Measurements from ENCODE around the gene ADAT3.

Gene ADAT3

DNA sequence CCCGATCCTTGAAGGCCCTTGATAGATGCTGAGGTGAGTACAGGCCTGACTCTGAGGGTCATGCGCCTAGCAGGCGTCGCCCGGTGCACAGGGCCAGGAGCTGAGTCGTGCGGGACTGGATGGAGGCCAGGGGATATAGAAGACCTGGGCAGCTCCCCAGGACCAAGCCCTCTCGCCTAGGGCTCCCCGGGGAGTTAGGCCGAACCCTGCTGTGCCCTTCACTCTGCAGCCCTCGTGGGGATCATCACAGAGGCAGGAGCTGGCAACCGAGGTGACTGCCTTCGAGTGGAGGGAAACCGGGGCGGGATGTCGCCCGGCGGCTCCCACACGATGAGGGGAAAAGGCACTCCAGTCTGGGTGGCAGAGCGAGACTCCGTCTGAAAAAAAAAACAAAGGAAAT is 47.4 kb downstream of the ADAT3 start:
- Histone ChIP-seq H3K9ac (ENCODE audit: low read length) (no peak overlapping the region), H2AFZ (ENCODE audit: low read length) (no peak overlapping the region), H4K20me1 (ENCODE audit: insufficient read depth, low read length) (peaks cover 23% of the 10 kb centered on the region), H3K9me2 (replicated peaks; ENCODE audit: insufficient read depth, low read length) (no peaks in the 10 kb centered on the region), H3K4me1 (ENCODE audit: low read length) (no peaks in the 10 kb centered on the region), H3F3A (ENCODE audit: insufficient read depth, low read length) (no peaks in the 10 kb centered on the region), H3K27ac (ENCODE audit: low read length) (no peak overlapping the region), H3K4me2 (ENCODE audit: low read depth, low read length) (no peak overlapping the region), H3K27me3 (replicated peaks; ENCODE audit: insufficient read depth, low read length) (no peaks in the 10 kb centered on the region), H3K36me3 (replicated peaks; ENCODE audit: insufficient read depth, low read length) (no peaks in the 10 kb centered on the region), H3K4me3 (ENCODE audit: low read length) (no peak overlapping the region), H3K9me3 (replicated peaks; ENCODE audit: insufficient read depth, low read length) (no peaks in the 10 kb centered on the region), H3K79me2 (ENCODE audit: low read length) (peaks cover 98% of the 10 kb centered on the region)
- TF ChIP-seq, protein P1, sequence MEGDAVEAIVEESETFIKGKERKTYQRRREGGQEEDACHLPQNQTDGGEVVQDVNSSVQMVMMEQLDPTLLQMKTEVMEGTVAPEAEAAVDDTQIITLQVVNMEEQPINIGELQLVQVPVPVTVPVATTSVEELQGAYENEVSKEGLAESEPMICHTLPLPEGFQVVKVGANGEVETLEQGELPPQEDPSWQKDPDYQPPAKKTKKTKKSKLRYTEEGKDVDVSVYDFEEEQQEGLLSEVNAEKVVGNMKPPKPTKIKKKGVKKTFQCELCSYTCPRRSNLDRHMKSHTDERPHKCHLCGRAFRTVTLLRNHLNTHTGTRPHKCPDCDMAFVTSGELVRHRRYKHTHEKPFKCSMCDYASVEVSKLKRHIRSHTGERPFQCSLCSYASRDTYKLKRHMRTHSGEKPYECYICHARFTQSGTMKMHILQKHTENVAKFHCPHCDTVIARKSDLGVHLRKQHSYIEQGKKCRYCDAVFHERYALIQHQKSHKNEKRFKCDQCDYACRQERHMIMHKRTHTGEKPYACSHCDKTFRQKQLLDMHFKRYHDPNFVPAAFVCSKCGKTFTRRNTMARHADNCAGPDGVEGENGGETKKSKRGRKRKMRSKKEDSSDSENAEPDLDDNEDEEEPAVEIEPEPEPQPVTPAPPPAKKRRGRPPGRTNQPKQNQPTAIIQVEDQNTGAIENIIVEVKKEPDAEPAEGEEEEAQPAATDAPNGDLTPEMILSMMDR (IDR thresholded peaks at IDR 0.05; ENCODE audit: low read length) = no peak
- no peak for TF ChIP-seq EZH2phosphoT487 (IDR thresholded peaks at IDR 0.05; ENCODE audit: low read length)
- no peak for TF ChIP-seq EZH2 (optimal IDR thresholded peaks at IDR 0.05; ENCODE audit: low read depth, low read length)
- DNase-seq = no peak

DNA sequence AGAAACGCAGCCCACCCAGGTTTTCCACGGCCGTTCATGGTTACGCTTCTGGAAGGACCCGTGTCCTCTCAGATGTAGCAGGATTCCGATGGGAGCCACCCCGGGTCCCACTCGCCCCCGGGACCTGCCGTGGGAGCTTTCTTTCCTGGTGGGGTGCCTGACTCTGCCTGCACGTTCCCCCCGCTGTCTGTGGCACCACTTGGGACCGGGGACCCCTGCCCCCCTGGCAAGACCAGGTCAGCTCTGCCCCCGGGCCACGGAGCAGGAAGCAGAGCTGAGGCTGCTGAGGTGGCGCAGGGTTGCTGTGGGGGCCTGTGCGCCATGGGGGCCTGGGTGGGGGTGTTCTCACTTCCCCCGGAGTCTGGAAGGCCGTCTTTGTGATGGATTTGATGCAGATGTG is 47.8 kb downstream of the ADAT3 start:
- H3K9me3 ChIP-seq (replicated peaks; ENCODE audit: insufficient read depth, low read length) = no peaks in the 10 kb centered on the region
- peaks cover 20% of the 10 kb centered on the region for H4K20me1 ChIP-seq (ENCODE audit: insufficient read depth, low read length)
- no peak overlapping the region for H3K4me2 ChIP-seq (ENCODE audit: low read depth, low read length)
- H3K27ac ChIP-seq (ENCODE audit: low read length) = no peak overlapping the region
- no peaks in the 10 kb centered on the region for H3K4me1 ChIP-seq (ENCODE audit: low read length)
- H3K4me3 ChIP-seq (ENCODE audit: low read length) = no peak overlapping the region
- H3F3A ChIP-seq (ENCODE audit: insufficient read depth, low read length) = no peaks in the 10 kb centered on the region
- H3K27me3 ChIP-seq (replicated peaks; ENCODE audit: insufficient read depth, low read length) = no peaks in the 10 kb centered on the region
- H3K9me2 ChIP-seq (replicated peaks; ENCODE audit: insufficient read depth, low read length) = no peaks in the 10 kb centered on the region
- no peak overlapping the region for H2AFZ ChIP-seq (ENCODE audit: low read length)
- H3K79me2 ChIP-seq (ENCODE audit: low read length) = peaks cover 98% of the 10 kb centered on the region
- H3K36me3 ChIP-seq (replicated peaks; ENCODE audit: insufficient read depth, low read length) = no peaks in the 10 kb centered on the region
- TF ChIP-seq EZH2phosphoT487 (IDR thresholded peaks at IDR 0.05; ENCODE audit: low read length) (no peak), EZH2 (optimal IDR thresholded peaks at IDR 0.05; ENCODE audit: low read depth, low read length) (no peak)
- TF ChIP-seq, protein P1 (IDR thresholded peaks at IDR 0.05; ENCODE audit: low read length) = no peak
- no peak overlapping the region for H3K9ac ChIP-seq (ENCODE audit: low read length)
- DNase-seq = no peak

- DNase-seq = no peak
- peaks cover 94% of the 10 kb centered on the region for H3K79me2 ChIP-seq (ENCODE audit: low read length)
These were observed 48.4 kb downstream of the ADAT3 start for GRCh38 chr19:1953441-1954094.

More at GRCh38 chr19:1953441-1954094, 48.4 kb downstream of the ADAT3 start:
- Histone ChIP-seq H3K27me3 (replicated peaks; ENCODE audit: insufficient read depth, low read length) (no peaks in the 10 kb centered on the region), H3K36me3 (replicated peaks; ENCODE audit: insufficient read depth, low read length) (no peaks in the 10 kb centered on the region), H2AFZ (ENCODE audit: low read length) (no peak overlapping the region), H3K9me3 (replicated peaks; ENCODE audit: insufficient read depth, low read length) (no peaks in the 10 kb centered on the region), H3K9me2 (replicated peaks; ENCODE audit: insufficient read depth, low read length) (no peaks in the 10 kb centered on the region), H3K4me1 (ENCODE audit: low read length) (no peaks in the 10 kb centered on the region), H3K4me2 (ENCODE audit: low read depth, low read length) (no peak overlapping the region), H3K27ac (ENCODE audit: low read length) (no peak overlapping the region), H4K20me1 (ENCODE audit: insufficient read depth, low read length) (peaks cover 18% of the 10 kb centered on the region), H3K4me3 (ENCODE audit: low read length) (no peak overlapping the region), H3K9ac (ENCODE audit: low read length) (no peak overlapping the region), H3F3A (ENCODE audit: insufficient read depth, low read length) (no peaks in the 10 kb centered on the region)
- TF ChIP-seq EZH2phosphoT487 (IDR thresholded peaks at IDR 0.05; ENCODE audit: low read length) = no peak
- no peak for TF ChIP-seq EZH2 (optimal IDR thresholded peaks at IDR 0.05; ENCODE audit: low read depth, low read length)
- TF ChIP-seq, protein P1 (IDR thresholded peaks at IDR 0.05; ENCODE audit: low read length) = no peak
